Stomach (tissue), 4 donors: ENCODE measurements around the gene TSEN54.

Source experiments
- CTCF ChIP-seq, 7 experiments: fragments of 450-650 bp in 4 of 7; fragments of 200-600 bp in 3 of 7; sonication (generic) in 3 of 7; IDR thresholded peaks; one replicate each; pipeline ENCODE4 v1.5.1; 2016 to 2019; ENCODE audit warnings: antibody characterized with exemption in 7 of 7, control low read depth in 2 of 7, mild to moderate bottlenecking in 1 of 7
- POLR2A ChIP-seq, 4 donors: fragments of 450-650 bp; IDR thresholded peaks; one replicate each; pipeline ENCODE4 v1.6.1; 2016; ENCODE audit warnings: antibody characterized with exemption in 4 of 4, control low read depth in 2 of 4, mild to moderate bottlenecking in 1 of 4, moderate library complexity in 1 of 4
- POLR2AphosphoS5 ChIP-seq, 3 donors: sonication (generic); formaldehyde crosslinking; IDR thresholded peaks; one replicate each; pipeline ENCODE4 v1.6.1; 2016; ENCODE audit warnings: antibody characterized with exemption in 3 of 3

GRCh38 chr17:75525806-75526554, 9.7 kb downstream of the TSEN54 start:
- TF ChIP-seq CTCF (IDR thresholded peaks at IDR 0.05) (no peak), POLR2AphosphoS5 (IDR thresholded peaks at IDR 0.05) (no peak), POLR2A (IDR thresholded peaks at IDR 0.05) (no peak)
